HG03060 (cell line): Measurements from ENCODE around the gene IL1RAPL1.
"Not testable (repeated sequence)": the region's sequence is repeated elsewhere in the genome, so short reads cannot be mapped to it uniquely, and the experiment has no call there.

Experiments used
- ATAC-seq: cut with Tn5 transposase; IDR thresholded peaks from one replicate; pipeline ENCODE4 v1.9.1; 2021; ENCODE audit warnings: low read depth, moderate number of reproducible peaks; ENCODE audit not compliant: unreplicated experiment

Gene IL1RAPL1

GRCh38 chrX:29233592-29234183, 646.4 kb downstream of the IL1RAPL1 start:
- no peak for ATAC-seq

- no peak for ATAC-seq
These were observed 650.7 kb downstream of the IL1RAPL1 start for GRCh38 chrX:29237972-29238371.

- ATAC-seq, result no peak
These were observed 654.6 kb downstream of the IL1RAPL1 start for GRCh38 chrX:29241809-29242208.

- no peak for ATAC-seq
These were observed 655.6 kb downstream of the IL1RAPL1 start for GRCh38 chrX:29242856-29243255.

- no peak for ATAC-seq
These were observed 656.7 kb downstream of the IL1RAPL1 start for GRCh38 chrX:29243942-29244341.

- ATAC-seq, result no peak
These were observed 667.3 kb downstream of the IL1RAPL1 start for GRCh38 chrX:29254515-29254914.

GRCh38 chrX:29257521-29257920, 670.3 kb downstream of the IL1RAPL1 start:
- ATAC-seq, result no peak

GRCh38 chrX:29269390-29269789, 682.1 kb downstream of the IL1RAPL1 start:
- no peak for ATAC-seq

GRCh38 chrX:29274517-29274916, 687.3 kb downstream of the IL1RAPL1 start:
- ATAC-seq, result no peak

- ATAC-seq, result no peak
These were observed 688.7 kb downstream of the IL1RAPL1 start for GRCh38 chrX:29275928-29276327.

- no peak for ATAC-seq
These were observed 694.0 kb downstream of the IL1RAPL1 start for GRCh38 chrX:29281078-29281742.

- ATAC-seq, result no peak
These were observed 698.4 kb downstream of the IL1RAPL1 start for GRCh38 chrX:29285664-29286063.

GRCh38 chrX:29295987-29296680, 708.9 kb downstream of the IL1RAPL1 start:
- ATAC-seq, result no peak

GRCh38 chrX:29297171-29297800, 710.0 kb downstream of the IL1RAPL1 start:
- ATAC-seq, result no peak

- no peak for ATAC-seq
These were observed 712.4 kb downstream of the IL1RAPL1 start for GRCh38 chrX:29299684-29300083.

- ATAC-seq, result no peak
These were observed 721.5 kb downstream of the IL1RAPL1 start for GRCh38 chrX:29308726-29309125.

GRCh38 chrX:29315931-29316330, 728.7 kb downstream of the IL1RAPL1 start:
- ATAC-seq, result no peak

GRCh38 chrX:29318012-29318411, 730.8 kb downstream of the IL1RAPL1 start:
- ATAC-seq, result no peak

GRCh38 chrX:29332429-29332828, 745.2 kb downstream of the IL1RAPL1 start:
- not testable (repeated sequence) for ATAC-seq

- not testable (repeated sequence) for ATAC-seq
These were observed 745.8 kb downstream of the IL1RAPL1 start for GRCh38 chrX:29333091-29333490.

- ATAC-seq, result no peak
These were observed 761.0 kb downstream of the IL1RAPL1 start for GRCh38 chrX:29348288-29348687.
